Measurements from ENCODE around the gene MSL3B.
"Not testable (repeated sequence)": the region's sequence is repeated elsewhere in the genome, so short reads cannot be mapped to it uniquely, and the experiment has no call there.

MSL3B gene

GRCh38 chr2:233867993-233868532 is at the start of gene MSL3B:
TSS of gene MSL3B (minus strand) at chr2:233868386.
- peak; percentile 20 to 44 (median 24) for DNase-seq (ENCODE audit: low read depth in 3 of 3)

DNA sequence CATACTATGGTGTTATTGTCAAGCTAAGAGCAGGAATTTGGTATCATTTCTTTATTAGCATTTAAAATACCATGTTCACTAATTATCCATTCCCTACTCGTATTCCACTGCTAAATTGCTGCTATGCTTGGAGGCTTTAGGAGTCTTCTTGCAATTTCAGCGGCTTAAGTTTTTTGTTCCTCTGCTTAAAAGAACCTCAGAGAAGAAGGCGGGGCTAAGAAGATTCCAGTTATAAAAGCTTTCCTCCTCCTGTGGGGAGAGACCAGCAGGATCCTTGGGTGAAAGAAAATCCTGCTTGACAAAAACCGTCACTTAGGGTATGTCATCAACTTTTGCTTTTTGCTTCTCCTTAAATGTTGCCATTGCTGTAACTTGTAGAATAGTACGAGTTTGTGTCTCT is 48.9 kb upstream of the MSL3B start, which contains the start of gene TRPM8:
Gene TRPM8 (plus strand): TSS at position 258 of the 400 bp plus-strand sequence. CDS start 9,165 bp downstream, outside the sequence.
- no peak for DNase-seq (ENCODE audit: low read depth in 3 of 3)

DNA sequence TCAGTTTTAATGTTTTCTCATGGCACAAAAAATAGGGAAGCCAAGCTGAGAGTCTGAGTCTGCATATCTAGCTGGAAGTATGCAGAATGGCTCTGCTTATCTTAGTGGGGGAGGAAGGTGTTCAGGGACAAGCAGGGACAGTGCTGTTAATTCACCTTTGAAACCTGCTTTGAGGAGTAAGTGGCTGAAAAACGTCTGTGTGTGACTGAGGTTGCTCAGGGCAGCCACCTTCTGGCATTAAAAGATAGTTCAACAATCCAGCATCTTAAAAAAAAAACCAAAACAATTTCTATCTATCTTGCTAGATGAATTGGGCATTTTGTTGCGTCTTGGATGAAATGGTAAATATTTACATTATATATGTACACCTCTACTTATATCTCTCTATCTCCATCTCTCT is 46.9 kb upstream of the MSL3B start:
- no peak for DNase-seq (ENCODE audit: low read depth in 3 of 3)

GRCh38 chr2:233912691-233913423 is 44.7 kb upstream of the MSL3B start:
- DNase-seq (ENCODE audit: low read depth in 3 of 3): peak in 1 of 3 experiments; percentile 2

- DNase-seq (ENCODE audit: low read depth in 3 of 3): no peak
These were observed 39.4 kb upstream of the MSL3B start for GRCh38 chr2:233907627-233908026.

GRCh38 chr2:233905945-233906344 is 37.8 kb upstream of the MSL3B start:
- no peak for DNase-seq (ENCODE audit: low read depth in 3 of 3)

GRCh38 chr2:233901884-233902283 is 33.7 kb upstream of the MSL3B start:
- no peak for DNase-seq (ENCODE audit: low read depth in 3 of 3)

DNA sequence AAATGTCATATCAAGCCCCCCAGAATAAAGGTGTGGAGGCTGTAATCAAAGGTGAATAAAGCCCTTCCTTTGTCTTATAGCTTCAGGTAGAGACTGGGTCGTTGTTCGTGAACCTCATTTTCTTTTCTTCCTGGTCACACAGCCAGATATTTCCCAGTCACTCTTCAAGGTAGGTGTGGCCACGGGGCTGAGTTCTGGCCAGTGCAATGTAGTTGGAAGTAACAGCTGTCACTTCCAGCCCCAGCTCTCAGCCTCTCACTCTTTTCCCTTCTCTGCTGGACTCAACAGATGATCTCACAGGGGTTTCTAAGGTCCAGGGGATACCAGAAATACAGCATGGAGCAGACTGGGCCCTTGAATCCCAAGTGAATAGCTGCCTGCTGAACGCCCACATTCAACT is 33.2 kb upstream of the MSL3B start:
- no peak for DNase-seq (ENCODE audit: low read depth in 3 of 3)

GRCh38 chr2:233896253-233896652 is 28.1 kb upstream of the MSL3B start:
- not testable (repeated sequence) for DNase-seq (ENCODE audit: low read depth in 3 of 3)

GRCh38 chr2:233892793-233893192 is 24.6 kb upstream of the MSL3B start:
- DNase-seq (ENCODE audit: low read depth in 3 of 3): no peak

DNA sequence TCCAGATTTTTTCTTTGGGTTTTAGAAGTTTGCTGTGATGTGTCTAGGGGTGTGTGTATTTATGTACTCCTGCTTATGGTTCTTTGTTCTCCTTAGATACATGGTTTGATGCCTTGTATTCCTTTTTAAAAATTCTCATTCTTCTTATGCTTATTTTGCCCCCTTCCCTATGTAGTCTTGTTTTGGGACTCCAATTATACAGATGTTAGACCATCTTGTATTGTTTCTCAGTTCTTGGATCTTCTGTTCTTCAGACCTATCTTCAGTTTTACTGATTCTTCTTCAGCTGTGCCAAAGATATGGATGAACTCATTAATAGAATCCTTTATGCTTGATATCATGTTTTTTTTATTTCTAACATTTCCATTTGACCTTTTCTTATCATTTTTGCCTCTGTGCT is 14.2 kb upstream of the MSL3B start:
- DNase-seq (ENCODE audit: low read depth in 3 of 3): no peak

- not testable (repeated sequence) for DNase-seq (ENCODE audit: low read depth in 3 of 3)
These were observed 3.9 kb upstream of the MSL3B start for GRCh38 chr2:233872125-233872524.

DNA sequence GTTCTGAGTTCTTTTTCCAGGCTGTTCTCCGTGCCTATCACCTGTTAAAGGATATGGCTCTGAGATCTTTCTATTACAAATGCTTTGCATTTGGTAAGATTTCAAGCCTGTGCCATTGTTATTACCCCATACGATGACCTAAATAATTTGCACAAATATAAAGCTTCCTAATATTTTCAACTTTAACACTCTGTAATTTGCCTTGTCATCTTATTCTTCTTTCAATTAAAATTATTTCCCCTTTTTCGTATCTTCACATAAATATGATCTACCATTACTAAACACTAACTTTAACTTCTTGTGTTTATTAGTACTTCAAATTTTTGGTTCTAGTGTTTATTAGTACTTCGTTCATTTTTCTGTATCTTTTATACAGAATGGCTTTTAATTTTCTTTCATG is 3.2 kb upstream of the MSL3B start:
- no peak for DNase-seq (ENCODE audit: low read depth in 3 of 3)

DNA sequence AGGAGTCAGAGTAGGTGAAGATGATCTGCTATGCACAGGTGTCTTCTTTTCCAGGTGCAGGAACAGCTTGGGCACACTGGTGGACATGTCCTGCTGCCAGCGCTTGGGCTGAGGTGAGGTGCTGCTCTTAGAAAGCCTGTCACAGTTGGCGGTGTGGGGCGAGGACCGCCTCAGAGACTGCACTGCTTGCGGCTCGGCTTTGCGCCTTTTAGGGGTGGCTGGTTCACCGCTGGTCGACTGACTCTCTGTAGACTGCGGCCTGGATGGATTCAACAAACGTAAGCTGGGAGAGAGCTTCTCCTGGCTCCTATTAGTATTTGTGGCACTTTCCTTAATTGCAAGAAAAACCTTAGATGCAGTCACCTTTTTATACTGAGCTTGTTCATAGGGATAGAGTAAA is 1.7 kb downstream of the MSL3B start:
- no peak for DNase-seq (ENCODE audit: low read depth in 3 of 3)

DNA sequence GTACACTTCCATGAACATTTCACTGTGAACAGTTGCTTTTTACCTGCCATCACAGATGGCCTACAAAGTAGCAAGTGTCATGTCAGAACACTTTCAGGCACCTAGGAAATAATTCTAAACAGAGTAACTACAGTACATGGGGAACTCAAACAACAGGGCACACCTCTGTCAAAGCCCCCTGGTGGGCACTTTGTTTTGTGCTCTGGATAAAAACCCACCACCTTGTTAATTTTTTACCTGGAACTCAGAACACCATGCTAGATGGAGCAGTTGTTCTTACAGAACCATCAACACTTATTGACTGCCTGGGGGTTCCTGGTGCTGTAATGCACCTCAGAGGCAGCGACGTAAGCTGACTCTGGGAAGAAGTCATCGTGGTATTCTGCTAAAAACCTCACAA is 2.3 kb downstream of the MSL3B start:
- no peak for DNase-seq (ENCODE audit: low read depth in 3 of 3)

GRCh38 chr2:233862261-233862768 is 5.9 kb downstream of the MSL3B start:
- DNase-seq (ENCODE audit: low read depth in 3 of 3): no peak

- no peak for DNase-seq (ENCODE audit: low read depth in 3 of 3)
These were observed 9.9 kb downstream of the MSL3B start for GRCh38 chr2:233858331-233858730.

- DNase-seq (ENCODE audit: low read depth in 3 of 3): peak; percentile 18 to 60 (median 28)
These were observed 10.6 kb downstream of the MSL3B start for GRCh38 chr2:233857511-233858141.

DNA sequence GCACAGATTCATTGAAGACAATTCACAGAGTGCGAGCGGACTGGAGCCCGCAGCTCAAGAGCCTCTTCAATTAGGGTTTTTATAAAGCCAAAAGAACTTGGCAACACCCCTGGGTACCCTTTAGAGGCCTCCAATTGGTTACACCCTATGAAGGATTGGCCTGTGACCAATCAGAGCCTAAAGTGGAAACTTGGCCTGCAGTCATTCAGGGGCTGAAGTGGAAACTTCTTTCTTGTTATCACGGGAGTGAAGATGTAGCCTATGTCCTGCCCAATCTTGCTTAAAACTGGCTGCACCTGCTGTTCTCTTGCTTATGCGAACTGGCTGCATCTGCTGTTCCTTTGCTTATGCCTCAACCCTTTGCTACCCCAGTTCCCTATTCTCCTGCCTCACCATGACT is 12.0 kb downstream of the MSL3B start:
- no peak for DNase-seq (ENCODE audit: low read depth in 3 of 3)

- DNase-seq (ENCODE audit: low read depth in 3 of 3): no peak
These were observed 12.8 kb downstream of the MSL3B start for GRCh38 chr2:233855345-233855744.

GRCh38 chr2:233854241-233854981 is 13.8 kb downstream of the MSL3B start, which contains the start of gene HJURP:
TSS of gene HJURP (minus strand) at chr2:233854535. CDS start at chr2:233854500, 35 bp downstream.
- DNase-seq (ENCODE audit: low read depth in 3 of 3): peak; percentile 77 to 91 (median 86)

DNA sequence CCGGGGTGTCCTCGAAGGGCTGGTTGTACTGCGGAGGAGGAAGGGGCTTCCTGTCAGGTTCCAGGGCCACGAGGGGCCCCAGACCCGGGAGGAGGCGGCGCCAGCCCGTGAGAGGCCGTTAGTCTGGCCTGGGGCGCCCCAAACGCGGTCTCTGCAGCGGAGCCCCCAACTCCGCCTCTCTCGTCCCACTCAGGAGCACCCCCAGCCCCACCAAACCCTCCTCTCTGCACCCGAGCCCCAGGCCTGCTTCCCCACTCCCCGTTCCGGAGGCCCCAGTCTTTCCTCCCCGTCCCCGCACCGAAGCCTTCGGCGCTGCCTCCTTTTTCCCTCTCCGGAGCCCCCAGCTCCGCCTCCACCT is 14.3 kb downstream of the MSL3B start:
- DNase-seq (ENCODE audit: low read depth in 3 of 3): no peak

Data from stimulated activated CD4-positive, alpha-beta T cell treated with anti-CD3 and anti-CD28 coated beads, TNF-alpha, amount 100 ng/mL, for 24 hours (primary cell).